GM23248 (cell line): ENCODE data around the gene CFAP299. TPM values are rescaled to one million over a fixed set of nuclear protein-coding genes. Genes with fewer than 3 reads are reported as not detected.

Experiments
- DNase-seq: peaks from one replicate; pipeline ENCODE4 v3.0.0-alpha.2; 2015
- H2AFZ ChIP-seq: fragments of 200-600 bp; sonication (generic); 2 replicates; pipeline ENCODE4 v1.6.1; 2016; ENCODE audit warnings: antibody characterized with exemption
- H3F3A ChIP-seq: fragments of 200-600 bp; sonication (generic); 2 replicates; pipeline ENCODE4 v1.6.1; 2016; ENCODE audit warnings: mild to moderate bottlenecking, antibody characterized with exemption, mixed run types; ENCODE audit not compliant: insufficient read depth
- H3K27ac ChIP-seq: fragments of 200-600 bp; sonication (generic); 2 replicates; pipeline ENCODE4 v1.5.1; 2016; ENCODE audit warnings: mild to moderate bottlenecking
- H3K27me3 ChIP-seq: fragments of 200-600 bp; sonication (generic); replicated peaks from 2 replicates; pipeline ENCODE4 v1.6.1; 2016; ENCODE audit warnings: mild to moderate bottlenecking; ENCODE audit not compliant: insufficient read depth
- H3K36me3 ChIP-seq: fragments of 200-600 bp; sonication (generic); 2 replicates; pipeline ENCODE4 v1.6.1; 2016; ENCODE audit warnings: low read depth, mild to moderate bottlenecking
- H3K4me1 ChIP-seq: fragments of 200-600 bp; sonication (generic); 2 replicates; pipeline ENCODE4 v1.6.1; 2016; ENCODE audit warnings: mild to moderate bottlenecking; ENCODE audit not compliant: insufficient read depth
- H3K4me2 ChIP-seq: fragments of 200-600 bp; sonication (generic); one replicate; pipeline ENCODE4 v1.6.1; 2016; ENCODE audit warnings: mild to moderate bottlenecking; ENCODE audit not compliant: unreplicated experiment
- H3K4me3 ChIP-seq: fragments of 200-600 bp; sonication (generic); 2 replicates; pipeline ENCODE4 v1.5.1; 2016; ENCODE audit warnings: mild to moderate bottlenecking
- H3K79me2 ChIP-seq: fragments of 200-600 bp; sonication (generic); 2 replicates; pipeline ENCODE4 v1.6.1; 2016; ENCODE audit warnings: mild to moderate bottlenecking; ENCODE audit not compliant: insufficient read depth
- H3K9ac ChIP-seq: fragments of 200-600 bp; sonication (generic); 2 replicates; pipeline ENCODE4 v1.6.1; 2016; ENCODE audit warnings: mild to moderate bottlenecking
- H3K9me2 ChIP-seq: fragments of 200-600 bp; sonication (generic); 2 replicates; pipeline ENCODE4 v1.6.1; 2016; ENCODE audit warnings: mixed run types, mild to moderate bottlenecking, moderate library complexity; ENCODE audit not compliant: insufficient read depth
- H3K9me3 ChIP-seq: fragments of 200-600 bp; sonication (generic); one replicate; pipeline ENCODE4 v1.6.1; 2017; ENCODE audit warnings: low read depth
- H4K20me1 ChIP-seq: fragments of 200-600 bp; sonication (generic); 2 replicates; pipeline ENCODE4 v1.6.0; 2016; ENCODE audit not compliant: insufficient read depth
- EZH2 ChIP-seq: fragments of 200-600 bp; sonication (generic); IDR thresholded peaks from 2 replicates; pipeline ENCODE4 v1.6.1; 2018; ENCODE audit warnings: antibody characterized with exemption, mild to moderate bottlenecking; ENCODE audit not compliant: insufficient read depth, poor library complexity, severe bottlenecking
- EZH2phosphoT487 ChIP-seq: fragments of 200-600 bp; sonication (generic); IDR thresholded peaks from 2 replicates; pipeline ENCODE4 v1.6.1; 2018; ENCODE audit warnings: antibody characterized with exemption, moderate library complexity, mild to moderate bottlenecking, low read depth; ENCODE audit not compliant: insufficient read depth
- WGBS, 2 experiments: methylation state at CpG; one replicate each; pipeline ENCODE4 v1.1.6; 2015 to 2017; ENCODE audit warnings: low lambda C conversion rate in 2 of 2, low coverage in 1 of 2; ENCODE audit errors: missing lambda C conversion rate in 2 of 2; 5-methylcytosine and 5-hydroxymethylcytosine counted together
- in situ Hi-C: fragments of 300-500 bp; cut with MboI; formaldehyde crosslinking; loops from 2 replicates; pipeline ENCODE4 v1.15.0; 2020
- polyA plus RNA-seq: library from polyadenylated mRNA; unstranded; fragments of >200 nt; fragmentation: Nextera tagmentation; extraction: Ambion mirVana; gene quantifications from 2 replicates; pipeline ENCODE4 v1.2.1, GENCODE V29; 2016
- total RNA-seq: library from RNA; depleted of rRNA; stranded (reverse); fragments of >200 nt; shearing (Covaris generic); gene quantifications from 2 replicates; pipeline ENCODE4 v1.2.3, GENCODE V29; 2014

Gene CFAP299
- total and polyA plus RNA-seq, 2 experiments from 2014 or later, result 1.0 to 1.1 TPM

DNA sequence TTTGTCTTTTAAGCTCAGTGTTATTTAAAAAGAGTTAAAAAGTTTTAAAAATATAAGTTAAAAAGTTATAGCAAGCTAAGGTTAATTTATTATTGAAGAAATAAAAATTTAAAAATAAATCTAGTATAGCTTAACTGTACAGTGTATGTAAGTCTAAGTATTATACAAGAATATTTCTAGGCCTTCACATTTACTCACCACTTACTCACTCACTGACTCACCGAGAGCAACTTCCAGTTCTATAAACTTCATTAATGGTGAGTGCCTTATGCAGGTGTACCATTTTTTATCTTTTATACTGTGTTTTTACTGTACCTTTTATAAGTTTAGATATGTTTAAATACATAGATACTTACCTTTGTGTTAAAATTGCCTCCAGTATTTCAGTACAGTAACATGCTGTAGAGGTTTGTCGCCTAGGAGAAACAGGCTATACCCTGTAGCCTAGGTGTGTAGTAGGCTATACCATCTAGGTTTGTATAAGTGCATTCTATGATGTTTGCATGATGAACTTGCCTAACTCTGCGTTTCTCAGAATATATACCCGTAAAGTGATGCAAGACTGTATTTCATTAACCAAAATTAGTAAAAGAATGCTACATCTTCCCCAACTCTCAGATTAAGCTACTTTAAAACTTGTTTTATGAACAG, 202.9 kb downstream of the CFAP299 start:
- Histone ChIP-seq H3K9me3 (no peaks in the 10 kb centered on the region), H3K79me2 (no peaks in the 10 kb centered on the region), H3F3A (0 out of 2 replicates have a peak, but pooled peaks cover 9% of the 10 kb centered on the region), H4K20me1 (no peaks in the 10 kb centered on the region), H3K4me1 (peaks cover 5% of the 10 kb centered on the region; the same call in 1 of the 2 replicates), H3K27ac (no peak overlapping the region), H3K36me3 (no peaks in the 10 kb centered on the region), H3K9me2 (0 out of 2 replicates have a peak, but pooled peaks cover 4% of the 10 kb centered on the region), H3K4me2 (no peak overlapping the region), H3K27me3 (no peaks in the 10 kb centered on the region), H3K4me3 (no peak overlapping the region), H2AFZ (no peak overlapping the region), H3K9ac (no peak overlapping the region)
- peak; percentile 68 for DNase-seq
- 45 to 47% methylated on average over 4 of the region's 4 CpGs for WGBS, 2 experiments
- in situ Hi-C loops, result no loop called here
- TF ChIP-seq EZH2phosphoT487, result no peak

DNA sequence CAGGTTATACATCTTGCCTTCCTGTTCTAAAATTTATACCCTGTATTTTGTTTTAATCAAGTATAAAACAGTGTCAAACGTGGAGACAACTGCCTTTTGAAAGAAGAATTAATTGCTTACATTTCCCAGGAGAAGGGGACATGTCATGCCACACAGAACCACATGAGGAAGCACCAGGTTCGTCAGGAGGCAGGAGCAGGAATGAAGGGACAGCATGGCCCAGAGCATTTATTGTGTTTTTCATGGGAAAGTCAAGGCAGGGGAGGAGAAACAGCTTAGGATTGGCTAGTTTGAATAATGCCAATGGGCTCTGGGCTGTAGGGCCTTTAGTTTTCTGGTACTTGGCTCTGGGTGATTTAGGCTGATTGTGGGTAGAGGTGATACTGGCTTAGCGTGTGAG, 203.7 kb downstream of the CFAP299 start:
- WGBS, 2 experiments, result 72 to 74% methylated on average over 3 of the region's 3 CpGs

DNA sequence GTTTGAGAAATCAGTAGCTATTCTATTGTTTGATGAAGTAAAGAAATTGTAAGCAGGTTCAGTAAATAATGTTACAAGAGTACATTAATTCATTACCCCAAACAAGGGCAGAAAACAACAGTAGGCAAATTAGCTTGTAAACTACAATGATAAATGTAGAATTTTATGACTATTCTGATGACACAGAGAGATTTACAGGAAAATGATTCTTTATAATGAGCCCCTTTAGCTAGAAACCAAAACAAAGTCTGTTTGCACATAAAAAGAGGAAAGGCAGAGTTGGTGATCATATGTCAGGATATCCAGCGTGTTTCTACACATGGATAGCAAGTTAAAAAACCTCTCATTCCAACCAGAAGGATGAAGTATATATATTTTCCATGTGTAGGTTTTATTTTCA, 204.8 kb downstream of the CFAP299 start:
- no peak overlapping the region for H3K27ac ChIP-seq
- H3K36me3 ChIP-seq, result no peaks in the 10 kb centered on the region
- no peak overlapping the region for H2AFZ ChIP-seq
- H4K20me1 ChIP-seq, result no peaks in the 10 kb centered on the region
- H3K9ac ChIP-seq, result no peak overlapping the region
- H3K79me2 ChIP-seq, result no peaks in the 10 kb centered on the region
- in situ Hi-C loops, result no loop called here
- DNase-seq, result no peak
- peaks cover 4% of the 10 kb centered on the region; the same call in 1 of the 2 replicates for H3K9me2 ChIP-seq
- TF ChIP-seq EZH2 (no peak), EZH2phosphoT487 (no peak)
- 63 to 68% methylated on average over 1 of the region's 1 CpG for WGBS, 2 experiments
- H3K4me1 ChIP-seq, result peaks cover 5% of the 10 kb centered on the region; the same call in 1 of the 2 replicates
- no peak overlapping the region for H3K4me2 ChIP-seq
- no peaks in the 10 kb centered on the region for H3K27me3 ChIP-seq
- H3K9me3 ChIP-seq, result no peaks in the 10 kb centered on the region
- H3K4me3 ChIP-seq, result no peak overlapping the region
- 0 out of 2 replicates have a peak, but pooled peaks cover 9% of the 10 kb centered on the region for H3F3A ChIP-seq

More for the DNA sequence above, 203.7 kb downstream of the CFAP299 start:
- no peak for TF ChIP-seq EZH2phosphoT487
- in situ Hi-C loops, result no loop called here
- Histone ChIP-seq H2AFZ (no peak overlapping the region), H3K27me3 (no peaks in the 10 kb centered on the region), H3F3A (0 out of 2 replicates have a peak, but pooled peaks cover 9% of the 10 kb centered on the region), H3K36me3 (no peaks in the 10 kb centered on the region), H3K9me2 (peaks cover 4% of the 10 kb centered on the region; the same call in 1 of the 2 replicates), H3K9me3 (no peaks in the 10 kb centered on the region), H3K9ac (no peak overlapping the region), H4K20me1 (no peaks in the 10 kb centered on the region), H3K79me2 (no peaks in the 10 kb centered on the region), H3K4me2 (no peak overlapping the region), H3K27ac (no peak overlapping the region), H3K4me1 (peaks cover 5% of the 10 kb centered on the region; the same call in 1 of the 2 replicates), H3K4me3 (no peak overlapping the region)
- no peak for DNase-seq

DNA sequence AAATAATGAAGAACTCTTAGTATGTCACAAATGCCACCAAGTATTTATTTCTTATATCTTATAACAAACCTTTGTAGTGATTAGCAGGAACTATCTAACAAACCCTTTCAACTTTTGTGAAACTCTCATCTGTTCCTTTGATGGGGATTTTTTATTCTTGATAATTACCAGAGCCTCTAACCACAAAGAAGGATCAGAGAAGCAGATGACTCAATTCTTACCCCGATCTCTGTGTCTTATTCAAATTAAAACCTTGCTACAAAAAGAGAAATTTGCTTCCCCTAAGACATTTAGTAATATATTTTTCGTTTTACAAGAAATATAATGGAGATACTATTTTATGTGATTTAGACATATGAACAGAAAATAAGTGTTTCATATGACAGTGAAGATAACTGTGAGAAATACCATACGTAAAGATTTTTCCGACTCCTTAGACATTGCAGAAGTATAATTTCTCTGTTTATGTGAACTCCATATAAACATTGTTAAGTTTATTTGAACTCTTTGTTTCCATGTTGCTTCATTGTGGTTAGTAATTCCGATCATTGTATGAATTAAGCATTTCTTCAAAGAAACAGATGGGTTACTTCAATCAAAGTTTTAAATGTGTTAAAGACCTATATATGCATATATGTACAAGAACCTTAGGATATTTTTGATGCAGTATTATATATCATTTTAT, 205.4 kb downstream of the CFAP299 start:
- 40 to 49% methylated on average over 5 of the region's 5 CpGs for WGBS, 2 experiments
- Histone ChIP-seq H3K9ac (no peak overlapping the region), H2AFZ (no peak overlapping the region), H3K4me1 (peaks cover 5% of the 10 kb centered on the region; the same call in 1 of the 2 replicates), H3K27me3 (no peaks in the 10 kb centered on the region), H3K9me3 (no peaks in the 10 kb centered on the region), H3K4me3 (no peak overlapping the region), H4K20me1 (no peaks in the 10 kb centered on the region), H3K27ac (no peak overlapping the region), H3F3A (0 out of 2 replicates have a peak, but pooled peaks cover 9% of the 10 kb centered on the region), H3K4me2 (no peak overlapping the region), H3K9me2 (peaks cover 4% of the 10 kb centered on the region; the same call in 1 of the 2 replicates), H3K36me3 (no peaks in the 10 kb centered on the region), H3K79me2 (no peaks in the 10 kb centered on the region)
- TF ChIP-seq EZH2phosphoT487 (no peak), EZH2 (no peak)
- in situ Hi-C loops, result no loop called here
- peak; percentile 5 for DNase-seq
